NAMALWA (cell line): Measurements from ENCODE around the gene SLC25A18.

Experiments
- DNase-seq: peaks from one replicate; pipeline ENCODE4 v3.0.0-alpha.2; 2015; ENCODE audit warnings: low spot score

Gene SLC25A18

GRCh38 chr22:17570851-17571631 lies 7.7 kb downstream of the SLC25A18 start:
- DNase-seq, result no peak

DNA sequence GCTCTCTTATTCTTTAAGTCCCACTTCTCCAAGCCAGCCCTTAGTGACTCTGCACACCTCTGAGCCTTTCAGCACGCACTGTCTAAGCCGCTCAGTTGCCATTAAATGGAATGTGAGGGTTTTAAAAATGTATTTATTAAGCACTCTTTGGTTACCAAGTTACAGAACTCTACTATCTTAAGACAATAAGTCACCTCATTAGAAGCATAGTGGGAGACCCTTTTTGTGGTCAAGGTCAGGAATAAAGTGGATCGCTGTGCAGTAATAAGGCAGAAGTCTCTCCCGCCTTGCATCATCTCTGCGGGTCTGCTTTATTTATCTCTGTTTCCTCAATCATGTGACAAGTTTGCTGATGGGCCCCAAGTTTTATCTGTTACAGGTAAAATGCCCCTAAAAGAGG lies 11.9 kb downstream of the SLC25A18 start:
- DNase-seq, result no peak

GRCh38 chr22:17575681-17576080 lies 12.4 kb downstream of the SLC25A18 start:
- no peak for DNase-seq

GRCh38 chr22:17576470-17576869 lies 13.2 kb downstream of the SLC25A18 start:
- DNase-seq, result no peak

DNA sequence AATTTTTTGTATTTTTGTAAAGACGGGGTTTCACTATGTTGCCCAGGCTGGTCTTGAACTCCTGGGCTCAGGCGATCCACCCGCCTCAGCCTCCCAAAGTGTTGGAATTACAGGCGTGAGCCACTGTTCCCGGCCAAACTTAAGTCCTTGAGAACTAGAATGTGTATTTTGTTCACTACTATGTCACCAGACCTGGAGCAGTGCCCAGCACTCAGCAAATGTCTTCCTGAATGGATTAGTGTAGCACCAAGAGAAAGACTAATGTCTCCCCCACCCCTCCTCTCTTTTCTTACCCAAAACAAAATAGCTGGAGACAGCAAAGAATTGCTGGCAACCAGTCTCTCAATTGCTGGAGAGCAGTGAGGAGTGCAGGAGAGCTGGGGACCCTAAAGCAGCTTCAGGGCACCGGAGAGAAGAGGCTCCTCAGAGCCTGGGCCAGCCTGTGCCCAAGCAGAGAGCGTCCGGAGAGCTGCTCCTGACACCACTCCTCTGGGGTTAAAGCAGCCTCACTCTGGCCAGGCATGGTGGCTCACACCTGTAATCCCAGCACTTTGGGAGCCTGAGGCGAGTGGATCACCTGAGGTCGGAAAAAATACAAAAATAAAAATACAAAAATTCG lies 14.9 kb downstream of the SLC25A18 start:
- no peak for DNase-seq

DNA sequence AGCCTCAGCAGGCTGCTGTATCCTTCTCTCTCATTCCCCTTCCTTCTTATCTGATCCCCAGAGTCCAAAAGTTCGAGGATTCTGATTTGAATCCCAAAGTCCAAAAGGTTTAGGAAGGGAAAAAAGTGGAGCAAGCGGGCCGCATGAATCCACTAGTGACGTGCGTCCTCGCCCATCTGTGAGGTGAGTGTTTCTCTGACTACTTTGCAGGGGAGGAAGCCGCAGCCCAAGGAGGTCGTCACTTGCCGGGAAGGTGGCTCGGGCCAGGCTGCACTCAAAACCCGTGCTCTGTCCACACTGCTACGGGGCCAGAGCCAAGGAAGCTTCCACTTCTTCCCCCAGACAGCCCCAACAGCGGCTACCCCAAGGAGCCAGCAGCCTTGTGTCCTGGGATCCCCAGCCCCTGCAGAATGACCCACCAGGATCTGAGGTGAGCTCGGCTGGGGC lies 16.3 kb downstream of the SLC25A18 start:
- no peak for DNase-seq

- no peak for DNase-seq
Measured at GRCh38 chr22:17580441-17581031, 17.2 kb downstream of the SLC25A18 start.

DNA sequence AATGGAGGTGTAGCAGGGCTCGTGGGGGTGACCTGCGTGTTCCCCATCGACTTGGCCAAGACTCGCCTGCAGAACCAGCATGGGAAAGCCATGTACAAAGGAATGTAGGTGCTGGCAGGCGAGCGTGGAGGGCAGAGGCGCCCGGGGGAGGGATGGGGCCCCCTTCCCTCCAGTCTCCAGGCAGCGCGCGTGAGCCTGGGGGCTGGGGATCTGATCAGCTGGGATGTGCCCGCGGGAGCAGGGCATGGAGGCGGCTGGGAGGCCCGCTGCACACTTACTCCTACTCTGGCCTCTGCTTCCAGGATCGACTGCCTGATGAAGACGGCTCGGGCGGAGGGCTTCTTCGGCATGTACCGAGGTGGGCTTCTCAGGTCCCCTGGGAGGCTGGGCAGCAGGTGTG lies 17.8 kb downstream of the SLC25A18 start:
- no peak for DNase-seq

DNA sequence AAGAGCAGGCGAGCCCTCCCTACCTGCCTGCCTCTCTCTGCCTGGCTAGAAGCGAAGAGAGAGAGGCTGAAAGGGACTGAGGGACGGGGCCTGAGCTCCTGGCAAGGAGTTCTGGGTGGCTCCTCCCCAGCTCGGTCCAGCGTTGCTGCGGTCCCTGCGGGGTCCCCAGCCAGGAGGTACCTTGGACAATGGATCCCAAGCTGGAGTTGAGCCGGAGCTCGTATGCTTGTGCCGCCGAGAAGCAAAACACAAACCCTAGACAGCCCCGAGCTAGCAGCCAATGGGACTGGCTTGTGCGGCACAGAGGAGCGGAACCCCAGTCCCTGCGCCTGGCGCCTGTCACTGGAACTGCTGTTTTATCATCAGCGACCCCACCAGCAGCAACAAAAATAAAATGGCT lies 18.3 kb downstream of the SLC25A18 start:
- no peak for DNase-seq

DNA sequence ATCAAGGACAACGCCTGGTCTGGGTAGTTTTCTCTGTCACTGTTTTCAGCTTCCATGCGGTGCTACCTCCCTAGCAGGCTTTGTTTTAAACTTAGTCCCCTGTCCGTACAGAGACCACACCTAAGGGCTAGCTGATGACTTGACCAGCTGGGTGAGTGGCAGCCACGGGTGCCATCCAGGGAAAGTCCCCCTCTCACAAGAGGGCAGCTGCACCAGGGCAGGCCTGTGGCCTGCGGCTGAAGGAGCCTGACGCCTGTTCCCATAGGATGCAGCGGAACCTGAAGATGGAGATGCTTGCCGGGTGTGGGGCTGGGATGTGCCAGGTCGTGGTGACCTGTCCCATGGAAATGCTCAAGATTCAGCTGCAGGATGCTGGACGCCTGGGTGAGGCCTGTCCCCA lies 19.9 kb downstream of the SLC25A18 start:
- DNase-seq, result no peak

GRCh38 chr22:17586831-17587440 lies 23.6 kb downstream of the SLC25A18 start:
- DNase-seq, result no peak

GRCh38 chr22:17587629-17588028 lies 24.3 kb downstream of the SLC25A18 start:
- DNase-seq, result no peak

GRCh38 chr22:17588606-17589005 lies 25.3 kb downstream of the SLC25A18 start:
- DNase-seq, result no peak

DNA sequence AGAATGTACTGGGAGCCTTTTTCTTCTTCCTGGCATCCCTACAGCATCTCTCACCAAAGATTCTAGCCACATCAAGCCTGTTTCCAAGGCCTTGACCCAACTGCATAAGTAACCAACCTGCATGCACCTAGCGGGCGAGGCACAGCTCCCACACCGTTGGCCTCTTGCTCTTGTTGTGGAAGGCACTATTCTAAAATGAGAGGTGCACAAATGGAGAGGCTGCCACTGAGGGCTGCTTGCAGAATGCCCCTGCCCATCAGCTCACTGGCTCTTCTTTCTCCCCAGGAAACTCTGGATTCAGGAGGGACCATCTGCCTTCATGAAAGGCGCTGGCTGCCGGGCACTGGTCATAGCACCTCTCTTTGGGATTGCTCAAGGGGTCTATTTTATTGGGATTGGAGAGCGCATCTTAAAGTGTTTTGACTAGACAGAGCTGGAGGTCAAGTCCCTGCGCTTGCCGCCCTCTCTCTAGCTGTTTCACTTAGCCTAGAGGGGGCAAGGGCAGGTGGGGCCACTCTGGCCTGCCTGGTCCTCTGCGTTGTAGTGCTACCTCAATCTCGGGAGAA lies 26.6 kb downstream of the SLC25A18 start:
- no peak for DNase-seq

GRCh38 chr22:17590586-17590985 lies 27.3 kb downstream of the SLC25A18 start:
- DNase-seq, result no peak

GRCh38 chr22:17592201-17592600 lies 28.9 kb downstream of the SLC25A18 start:
- DNase-seq, result no peak

DNA sequence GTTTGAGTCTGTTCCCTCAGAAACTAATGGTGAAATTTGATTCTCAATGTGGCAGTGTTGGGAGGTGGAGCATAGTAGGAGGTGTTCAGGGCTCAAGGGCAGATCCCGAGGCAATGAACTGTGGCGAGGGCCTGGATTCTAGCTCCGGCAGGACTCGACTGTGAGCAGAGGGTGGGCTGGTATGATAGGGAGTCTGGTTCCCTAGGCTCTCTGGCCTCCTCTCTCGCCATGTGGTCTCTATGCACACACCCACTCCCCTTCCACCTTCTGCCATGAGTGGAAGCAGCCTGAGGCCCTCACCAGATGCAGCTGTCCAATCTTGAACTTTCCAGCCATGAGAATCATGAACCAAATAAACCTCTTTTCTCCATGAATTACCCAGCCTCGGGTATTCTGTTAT lies 32.9 kb downstream of the SLC25A18 start:
- DNase-seq, result no peak

DNA sequence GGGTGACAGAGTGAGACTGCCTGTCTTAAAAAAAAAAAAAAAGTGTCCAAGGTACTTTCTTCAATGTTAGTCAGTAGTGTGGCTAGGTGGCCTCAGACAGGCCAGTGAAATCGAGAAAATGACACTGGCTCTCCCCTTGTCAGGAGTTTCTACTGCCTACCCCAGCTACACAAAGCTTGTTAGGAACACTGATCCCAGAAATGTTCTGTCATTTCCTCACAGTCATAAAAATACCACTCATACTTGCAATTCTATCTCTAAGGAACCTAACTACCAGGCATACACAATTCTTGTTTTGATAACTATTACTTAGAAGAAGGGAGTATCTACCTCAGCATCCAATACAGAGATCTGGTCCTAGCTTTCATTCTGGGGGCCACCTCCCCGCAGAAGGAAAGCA lies 33.9 kb downstream of the SLC25A18 start:
- no peak for DNase-seq

- no peak for DNase-seq
Measured at GRCh38 chr22:17598318-17598717, 35.0 kb downstream of the SLC25A18 start.

DNA sequence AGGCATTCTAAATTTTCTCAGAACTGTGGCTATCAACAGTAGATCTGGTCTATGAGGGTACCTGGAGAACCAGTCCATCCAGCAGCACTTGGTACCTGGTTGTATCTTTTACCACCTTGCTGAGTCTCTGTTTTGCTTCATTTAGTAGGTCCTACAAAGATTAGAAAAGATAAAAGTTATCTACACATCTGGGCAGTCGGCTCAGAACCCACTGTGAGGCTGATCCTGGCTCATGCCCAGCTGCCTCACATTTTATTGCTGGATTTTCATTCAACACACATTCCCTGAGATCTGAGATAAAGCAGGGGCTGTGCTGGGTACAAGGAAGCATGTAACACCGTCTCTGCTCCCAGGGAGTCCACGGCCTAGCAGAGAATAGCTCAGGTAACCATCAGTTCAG lies 37.7 kb downstream of the SLC25A18 start:
- DNase-seq, result no peak

GRCh38 chr22:17603668-17604067 lies 40.4 kb downstream of the SLC25A18 start:
- no peak for DNase-seq

- DNase-seq, result no peak
Measured at GRCh38 chr22:17606496-17606895, 43.2 kb downstream of the SLC25A18 start.
